ENCODE results near the gene CCNJL.

The CCNJL gene

DNA sequence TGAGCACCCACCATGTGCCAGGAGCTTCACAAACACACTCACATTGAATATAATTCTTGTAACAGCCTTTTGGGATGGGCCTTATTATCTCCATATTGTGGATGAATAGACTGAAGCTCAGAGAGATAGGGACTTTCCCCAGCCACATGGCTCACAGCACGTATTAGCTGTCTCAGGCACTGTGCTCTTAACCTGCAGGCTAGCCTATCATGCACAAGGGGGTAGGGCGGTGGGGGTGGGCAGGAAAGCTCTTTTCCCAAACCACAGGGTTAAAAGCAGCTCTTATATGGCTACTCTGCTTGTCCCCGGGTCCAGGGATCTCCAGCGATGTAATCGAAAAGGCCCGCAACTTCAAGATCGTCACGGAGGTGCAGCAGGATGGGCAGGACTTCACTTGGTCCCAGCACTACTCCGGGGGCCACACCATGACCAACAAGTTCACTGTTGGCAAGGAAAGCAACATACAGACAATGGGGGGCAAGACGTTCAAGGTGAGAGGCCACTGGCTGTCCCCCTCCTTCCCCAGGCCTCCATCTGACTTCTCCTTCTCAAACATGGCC is 80.5 kb downstream of the CCNJL start:
- Histone ChIP-seq H3K9me2 (replicated peaks; ENCODE audit: control insufficient read depth, low read length) (no peaks in the 10 kb centered on the region), H3K27ac (ENCODE audit: low read depth, low read length) (no peak overlapping the region), H3K4me1 (ENCODE audit: control insufficient read depth, low read length) (0 out of 2 replicates have a peak, but pooled peaks cover 2% of the 10 kb centered on the region), H3K36me3 (ENCODE audit: control insufficient read depth, low read length) (no peaks in the 10 kb centered on the region), H3K79me2 (ENCODE audit: control insufficient read depth, low read length) (no peaks in the 10 kb centered on the region), H3K4me3 (ENCODE audit: low read length) (no peak overlapping the region), H3K9me3 (ENCODE audit: control insufficient read depth, insufficient read depth, low read length) (no peaks in the 10 kb centered on the region), H3K4me2 (ENCODE audit: low read length) (no peak overlapping the region), H3K27me3 (ENCODE audit: control insufficient read depth, low read length) (no peaks in the 10 kb centered on the region), H3F3A (ENCODE audit: control insufficient read depth, insufficient read depth) (no peaks in the 10 kb centered on the region), H4K20me1 (ENCODE audit: control insufficient read depth, insufficient read depth, low read depth, low read length) (no peaks in the 10 kb centered on the region)
- no peak for TF ChIP-seq EZH2phosphoT487 (IDR thresholded peaks at IDR 0.05; ENCODE audit: borderline replicate concordance, low read length)
- TF ChIP-seq, protein P1, sequence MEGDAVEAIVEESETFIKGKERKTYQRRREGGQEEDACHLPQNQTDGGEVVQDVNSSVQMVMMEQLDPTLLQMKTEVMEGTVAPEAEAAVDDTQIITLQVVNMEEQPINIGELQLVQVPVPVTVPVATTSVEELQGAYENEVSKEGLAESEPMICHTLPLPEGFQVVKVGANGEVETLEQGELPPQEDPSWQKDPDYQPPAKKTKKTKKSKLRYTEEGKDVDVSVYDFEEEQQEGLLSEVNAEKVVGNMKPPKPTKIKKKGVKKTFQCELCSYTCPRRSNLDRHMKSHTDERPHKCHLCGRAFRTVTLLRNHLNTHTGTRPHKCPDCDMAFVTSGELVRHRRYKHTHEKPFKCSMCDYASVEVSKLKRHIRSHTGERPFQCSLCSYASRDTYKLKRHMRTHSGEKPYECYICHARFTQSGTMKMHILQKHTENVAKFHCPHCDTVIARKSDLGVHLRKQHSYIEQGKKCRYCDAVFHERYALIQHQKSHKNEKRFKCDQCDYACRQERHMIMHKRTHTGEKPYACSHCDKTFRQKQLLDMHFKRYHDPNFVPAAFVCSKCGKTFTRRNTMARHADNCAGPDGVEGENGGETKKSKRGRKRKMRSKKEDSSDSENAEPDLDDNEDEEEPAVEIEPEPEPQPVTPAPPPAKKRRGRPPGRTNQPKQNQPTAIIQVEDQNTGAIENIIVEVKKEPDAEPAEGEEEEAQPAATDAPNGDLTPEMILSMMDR (IDR thresholded peaks at IDR 0.05; ENCODE audit: low read depth, low read length, poor library complexity, severe bottlenecking): no peak

DNA sequence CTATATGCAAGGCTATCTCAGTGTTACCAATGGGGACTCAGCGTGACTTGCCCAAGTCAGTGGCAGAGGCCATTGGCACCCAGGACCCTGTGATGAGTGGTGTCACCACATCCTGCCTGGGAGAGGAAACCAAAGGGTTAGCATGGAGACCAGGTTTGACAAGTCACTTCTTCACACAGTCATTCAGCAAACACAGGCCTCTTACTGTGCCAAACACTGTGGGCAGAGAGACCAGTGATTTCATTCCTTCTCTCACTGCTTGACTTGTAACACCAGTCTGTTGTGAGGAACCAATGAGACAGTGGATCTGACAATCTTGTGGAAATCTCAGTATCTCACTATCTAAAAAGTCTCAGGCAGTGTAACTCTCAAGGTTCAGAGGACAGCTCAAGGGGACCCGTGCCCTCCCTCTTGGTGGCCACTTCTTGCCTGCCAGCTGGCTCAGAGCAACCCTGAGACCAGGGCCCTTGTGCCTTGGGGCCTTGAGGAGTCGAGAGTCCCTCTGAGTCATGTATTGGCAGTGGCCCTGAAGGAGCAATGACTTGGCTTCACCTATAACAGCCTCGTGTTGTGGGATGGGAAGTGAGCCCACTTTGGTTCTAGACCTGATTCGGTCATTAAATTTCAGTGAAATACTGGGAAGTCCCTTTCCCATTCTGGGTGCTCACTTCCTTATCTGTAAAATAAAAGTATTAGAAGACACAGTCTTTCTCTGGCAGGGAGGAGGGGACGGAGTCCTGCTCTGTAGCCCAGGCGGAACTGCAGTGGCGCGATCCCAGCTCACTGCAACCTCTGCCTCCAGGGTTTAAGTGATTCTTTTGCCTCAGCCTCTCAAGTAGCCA is 81.5 kb downstream of the CCNJL start:
- H3K36me3 ChIP-seq (ENCODE audit: control insufficient read depth, low read length): no peaks in the 10 kb centered on the region
- no peaks in the 10 kb centered on the region for H3K79me2 ChIP-seq (ENCODE audit: control insufficient read depth, low read length)
- TF ChIP-seq, protein P1 (IDR thresholded peaks at IDR 0.05; ENCODE audit: low read depth, low read length, poor library complexity, severe bottlenecking): no peak
- no peak for TF ChIP-seq EZH2phosphoT487 (IDR thresholded peaks at IDR 0.05; ENCODE audit: borderline replicate concordance, low read length)
- H3K9me2 ChIP-seq (replicated peaks; ENCODE audit: control insufficient read depth, low read length): no peaks in the 10 kb centered on the region
- H3K4me1 ChIP-seq (ENCODE audit: control insufficient read depth, low read length): 0 out of 2 replicates have a peak, but pooled peaks cover 2% of the 10 kb centered on the region
- H3F3A ChIP-seq (ENCODE audit: control insufficient read depth, insufficient read depth): no peaks in the 10 kb centered on the region
- no peaks in the 10 kb centered on the region for H4K20me1 ChIP-seq (ENCODE audit: control insufficient read depth, insufficient read depth, low read depth, low read length)
- no peak overlapping the region for H3K4me3 ChIP-seq (ENCODE audit: low read length)
- no peaks in the 10 kb centered on the region for H3K9me3 ChIP-seq (ENCODE audit: control insufficient read depth, insufficient read depth, low read length)
- H3K27me3 ChIP-seq (ENCODE audit: control insufficient read depth, low read length): no peaks in the 10 kb centered on the region
- no peak overlapping the region for H3K4me2 ChIP-seq (ENCODE audit: low read length)
- no peak overlapping the region for H3K27ac ChIP-seq (ENCODE audit: low read depth, low read length)

DNA sequence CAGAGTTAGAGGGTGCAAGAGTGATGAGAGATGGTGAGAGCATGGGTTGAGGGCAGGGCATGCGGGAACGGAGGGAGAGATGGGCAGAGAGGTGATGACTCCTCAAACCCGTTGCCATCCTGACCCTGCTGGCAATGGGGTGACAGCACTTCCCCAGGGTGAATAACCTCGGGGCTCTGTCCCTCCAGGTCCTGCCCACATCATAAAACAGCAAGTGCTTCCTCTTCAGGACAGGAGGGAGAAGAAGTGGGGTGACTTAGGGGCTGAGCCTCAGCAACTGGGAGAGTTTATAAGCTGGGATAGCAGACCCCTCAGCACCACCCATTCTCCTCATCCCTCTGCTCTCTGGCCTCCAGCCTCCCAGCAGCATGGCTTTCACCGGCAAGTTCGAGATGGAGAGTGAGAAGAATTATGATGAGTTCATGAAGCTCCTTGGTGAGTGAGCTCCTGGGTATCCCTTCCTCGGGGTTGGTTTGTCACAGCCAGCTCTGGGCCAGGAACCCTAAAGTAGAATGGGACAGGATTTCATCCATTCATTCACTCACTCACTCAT is 83.1 kb downstream of the CCNJL start, which contains the start of gene FABP6:
Gene FABP6 (plus strand): TSS at position 317 of the 553 bp plus-strand sequence. CDS start 52 bp downstream, at position 369.
- H3K36me3 ChIP-seq (ENCODE audit: control insufficient read depth, low read length): no peaks in the 10 kb centered on the region
- H3K27ac ChIP-seq (ENCODE audit: low read depth, low read length): no peak within 1 kb of the TSS
- H3K9me2 ChIP-seq (replicated peaks; ENCODE audit: control insufficient read depth, low read length): no peaks in the 10 kb centered on the region
- H4K20me1 ChIP-seq (ENCODE audit: control insufficient read depth, insufficient read depth, low read depth, low read length): no peaks in the 10 kb centered on the region
- no peaks in the 10 kb centered on the region for H3F3A ChIP-seq (ENCODE audit: control insufficient read depth, insufficient read depth)
- no peak within 1 kb of the TSS for H3K4me3 ChIP-seq (ENCODE audit: low read length)
- H3K79me2 ChIP-seq (ENCODE audit: control insufficient read depth, low read length): no peaks in the 10 kb centered on the region
- no peaks in the 10 kb centered on the region for H3K27me3 ChIP-seq (ENCODE audit: control insufficient read depth, low read length)
- no peak within 1 kb of the TSS for H3K4me2 ChIP-seq (ENCODE audit: low read length)
- no peaks in the 10 kb centered on the region for H3K9me3 ChIP-seq (ENCODE audit: control insufficient read depth, insufficient read depth, low read length)
- TF ChIP-seq, protein P1 (IDR thresholded peaks at IDR 0.05; ENCODE audit: low read depth, low read length, poor library complexity, severe bottlenecking): no peak
- no peak for TF ChIP-seq EZH2phosphoT487 (IDR thresholded peaks at IDR 0.05; ENCODE audit: borderline replicate concordance, low read length)
- H3K4me1 ChIP-seq (ENCODE audit: control insufficient read depth, low read length): 0 out of 2 replicates have a peak, but pooled peaks cover 2% of the 10 kb centered on the region

All from DOHH2 (cell line).